ENCODE measurements around the gene SHLD1.

SHLD1 gene

GRCh38 chr20:5811746-5812145 is 61.5 kb downstream of the SHLD1 start:
- TF ChIP-seq GATA2 (IDR thresholded peaks at IDR 0.05; ENCODE audit: low read depth, low read length) (no peak), GATA3 (IDR thresholded peaks at IDR 0.05; ENCODE audit: low read depth, low read length) (no peak)

- no peak for TF ChIP-seq GATA2 (IDR thresholded peaks at IDR 0.05; ENCODE audit: low read depth, low read length)
- TF ChIP-seq GATA3 (IDR thresholded peaks at IDR 0.05; ENCODE audit: low read depth, low read length) = no peak
Measured at GRCh38 chr20:5818346-5818681, 68.1 kb downstream of the SHLD1 start.

GRCh38 chr20:5820738-5821137 is 70.5 kb downstream of the SHLD1 start:
- TF ChIP-seq GATA3 (IDR thresholded peaks at IDR 0.05; ENCODE audit: low read depth, low read length) = no peak
- TF ChIP-seq GATA2 (IDR thresholded peaks at IDR 0.05; ENCODE audit: low read depth, low read length) = no peak

GRCh38 chr20:5821627-5822215 is 71.5 kb downstream of the SHLD1 start:
- TF ChIP-seq GATA3 (IDR thresholded peaks at IDR 0.05; ENCODE audit: low read depth, low read length) (no peak), GATA2 (IDR thresholded peaks at IDR 0.05; ENCODE audit: low read depth, low read length) (no peak)

GRCh38 chr20:5822569-5822968 is 72.4 kb downstream of the SHLD1 start:
- TF ChIP-seq GATA3 (IDR thresholded peaks at IDR 0.05; ENCODE audit: low read depth, low read length) (no peak), GATA2 (IDR thresholded peaks at IDR 0.05; ENCODE audit: low read depth, low read length) (no peak)

- TF ChIP-seq GATA2 (IDR thresholded peaks at IDR 0.05; ENCODE audit: low read depth, low read length) (no peak), GATA3 (IDR thresholded peaks at IDR 0.05; ENCODE audit: low read depth, low read length) (no peak)
Measured at GRCh38 chr20:5825130-5825719, 75.0 kb downstream of the SHLD1 start.

- TF ChIP-seq GATA2 (IDR thresholded peaks at IDR 0.05; ENCODE audit: low read depth, low read length) (no peak), GATA3 (IDR thresholded peaks at IDR 0.05; ENCODE audit: low read depth, low read length) (no peak)
Measured at GRCh38 chr20:5827098-5827853, 77.1 kb downstream of the SHLD1 start.

GRCh38 chr20:5827861-5828260 is 77.7 kb downstream of the SHLD1 start:
- TF ChIP-seq GATA2 (IDR thresholded peaks at IDR 0.05; ENCODE audit: low read depth, low read length) = no peak
- no peak for TF ChIP-seq GATA3 (IDR thresholded peaks at IDR 0.05; ENCODE audit: low read depth, low read length)

GRCh38 chr20:5829241-5829809 is 79.1 kb downstream of the SHLD1 start:
- TF ChIP-seq GATA2 (IDR thresholded peaks at IDR 0.05; ENCODE audit: low read depth, low read length) = peak; percentile 44
- TF ChIP-seq GATA3 (IDR thresholded peaks at IDR 0.05; ENCODE audit: low read depth, low read length) = peak; percentile 87

- no peak for TF ChIP-seq GATA3 (IDR thresholded peaks at IDR 0.05; ENCODE audit: low read depth, low read length)
- no peak for TF ChIP-seq GATA2 (IDR thresholded peaks at IDR 0.05; ENCODE audit: low read depth, low read length)
Measured at GRCh38 chr20:5831539-5832237, 81.5 kb downstream of the SHLD1 start.

- TF ChIP-seq GATA3 (IDR thresholded peaks at IDR 0.05; ENCODE audit: low read depth, low read length) (no peak), GATA2 (IDR thresholded peaks at IDR 0.05; ENCODE audit: low read depth, low read length) (no peak)
Measured at GRCh38 chr20:5833309-5833941, 83.2 kb downstream of the SHLD1 start.

- TF ChIP-seq GATA2 (IDR thresholded peaks at IDR 0.05; ENCODE audit: low read depth, low read length) = no peak
- no peak for TF ChIP-seq GATA3 (IDR thresholded peaks at IDR 0.05; ENCODE audit: low read depth, low read length)
Measured at GRCh38 chr20:5834436-5835005, 84.3 kb downstream of the SHLD1 start.

GRCh38 chr20:5835321-5835821 is 85.2 kb downstream of the SHLD1 start:
- no peak for TF ChIP-seq GATA3 (IDR thresholded peaks at IDR 0.05; ENCODE audit: low read depth, low read length)
- TF ChIP-seq GATA2 (IDR thresholded peaks at IDR 0.05; ENCODE audit: low read depth, low read length) = no peak
